SH-SY5Y (cell line): Measurements from ENCODE around the gene GNA15.

Source experiments
- GATA2 ChIP-seq: IDR thresholded peaks from 2 replicates; pipeline ENCODE4 v1.6.1; 2011; ENCODE audit warnings: mild to moderate bottlenecking, low read depth, low read length
- GATA3 ChIP-seq: IDR thresholded peaks from 2 replicates; pipeline ENCODE4 v1.6.1; 2011; ENCODE audit warnings: low read depth, mild to moderate bottlenecking, low read length, moderate library complexity

DNA sequence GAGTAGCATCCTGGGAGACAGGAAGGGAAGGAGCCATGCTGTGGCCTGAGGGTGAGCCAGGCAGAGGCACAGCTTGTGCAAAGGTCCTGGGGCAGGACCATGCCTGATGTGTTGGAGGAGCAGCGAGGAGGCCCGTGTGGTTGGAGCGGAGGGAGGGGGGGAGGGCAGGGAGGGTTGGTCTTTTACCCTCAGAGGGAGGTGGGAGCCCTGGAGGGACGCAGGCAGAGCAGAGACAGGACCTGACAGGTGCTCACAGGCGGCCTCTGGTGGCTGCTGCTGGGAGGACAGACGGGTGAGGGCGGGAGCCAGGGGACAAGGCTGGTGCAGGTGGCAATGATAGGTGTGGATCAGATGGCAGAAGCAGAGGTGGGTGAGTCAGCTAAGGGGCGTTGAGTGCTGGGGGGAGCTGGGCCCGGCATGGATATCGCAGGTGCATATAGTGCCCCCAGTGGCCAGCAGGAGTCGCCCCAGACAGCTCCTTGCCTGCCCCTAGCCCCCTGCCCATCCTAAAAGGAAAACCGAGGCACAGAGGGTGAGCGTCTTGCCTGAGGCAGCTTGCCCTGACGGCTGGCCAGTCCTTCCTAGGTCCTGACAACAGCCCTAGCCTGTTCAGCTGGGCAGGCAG is 9.8 kb upstream of the GNA15 start:
- TF ChIP-seq GATA3: no peak
- no peak for TF ChIP-seq GATA2
